Suprapubic skin (tissue), 3 donors: ENCODE results near the gene MRO.

Source experiments
- EP300 ChIP-seq: sonication (generic); formaldehyde crosslinking; IDR thresholded peaks from one replicate; pipeline ENCODE4 v1.6.1; 2017; ENCODE audit warnings: antibody characterized with exemption
- TF ChIP-seq, protein P1 (sequence below), 2 donors: fragments of 200-600 bp in 1 of 2; fragments of 450-650 bp in 1 of 2; sonication (generic) in 1 of 2; IDR thresholded peaks; one replicate each; pipeline ENCODE4 v1.5.1; 2016 to 2019; ENCODE audit warnings: antibody characterized with exemption in 2 of 2, mild to moderate bottlenecking in 1 of 2, moderate library complexity in 1 of 2

DNA sequence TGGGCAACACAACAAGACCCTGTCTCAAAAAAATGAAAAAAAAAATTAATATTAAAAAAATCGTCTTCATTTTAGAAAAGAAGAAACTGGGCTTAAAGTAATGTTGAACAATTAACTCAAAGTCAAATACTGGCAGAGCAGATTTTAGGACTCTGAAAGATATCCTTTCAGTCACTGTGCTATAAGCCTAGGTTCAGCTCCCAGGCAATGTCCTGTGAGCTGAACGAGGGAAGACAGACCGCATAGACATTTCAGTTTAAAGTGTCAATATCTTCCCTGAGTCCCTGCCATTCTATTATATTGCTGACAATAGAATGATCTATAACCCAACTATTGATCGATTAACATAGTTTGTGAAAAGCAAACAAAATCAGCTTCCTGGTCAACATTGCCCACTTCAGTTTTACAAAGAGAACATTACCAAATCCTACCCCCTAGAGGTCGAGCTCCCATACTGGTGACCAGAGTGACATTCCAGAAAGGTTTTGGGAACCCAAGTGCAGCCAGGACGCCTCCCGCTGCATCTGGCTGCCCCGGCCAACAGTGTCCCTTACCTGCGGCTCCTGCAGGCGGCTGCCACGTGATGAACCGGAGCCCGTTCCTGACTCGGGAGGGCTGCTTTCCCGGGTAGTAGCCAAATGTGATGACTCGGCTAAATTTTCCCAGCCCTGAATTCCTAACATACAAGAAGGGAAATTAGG is 639 bp downstream of the MRO start:
- TF ChIP-seq, protein P1, sequence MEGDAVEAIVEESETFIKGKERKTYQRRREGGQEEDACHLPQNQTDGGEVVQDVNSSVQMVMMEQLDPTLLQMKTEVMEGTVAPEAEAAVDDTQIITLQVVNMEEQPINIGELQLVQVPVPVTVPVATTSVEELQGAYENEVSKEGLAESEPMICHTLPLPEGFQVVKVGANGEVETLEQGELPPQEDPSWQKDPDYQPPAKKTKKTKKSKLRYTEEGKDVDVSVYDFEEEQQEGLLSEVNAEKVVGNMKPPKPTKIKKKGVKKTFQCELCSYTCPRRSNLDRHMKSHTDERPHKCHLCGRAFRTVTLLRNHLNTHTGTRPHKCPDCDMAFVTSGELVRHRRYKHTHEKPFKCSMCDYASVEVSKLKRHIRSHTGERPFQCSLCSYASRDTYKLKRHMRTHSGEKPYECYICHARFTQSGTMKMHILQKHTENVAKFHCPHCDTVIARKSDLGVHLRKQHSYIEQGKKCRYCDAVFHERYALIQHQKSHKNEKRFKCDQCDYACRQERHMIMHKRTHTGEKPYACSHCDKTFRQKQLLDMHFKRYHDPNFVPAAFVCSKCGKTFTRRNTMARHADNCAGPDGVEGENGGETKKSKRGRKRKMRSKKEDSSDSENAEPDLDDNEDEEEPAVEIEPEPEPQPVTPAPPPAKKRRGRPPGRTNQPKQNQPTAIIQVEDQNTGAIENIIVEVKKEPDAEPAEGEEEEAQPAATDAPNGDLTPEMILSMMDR (IDR thresholded peaks at IDR 0.05) = no peak
- no peak for TF ChIP-seq EP300
